GM12891 (cell line): ENCODE data around the gene SNRNP35.

Experiments
- DNase-seq: peaks from one replicate; pipeline ENCODE4 v3.0.0; 2011; ENCODE audit warnings: low spot score; ENCODE audit not compliant: insufficient read length
- FAIRE-seq: peaks from 2 replicates; lab custom pipeline; 2011; peaks lifted over from hg19 to GRCh38; lab: Jason Lieb, UNC
- PAX5 ChIP-seq: IDR thresholded peaks from 2 replicates; pipeline ENCODE4 v1.6.1; 2011; ENCODE audit warnings: low read length, moderate library complexity, mild to moderate bottlenecking; ENCODE audit not compliant: insufficient read depth, severe bottlenecking
- POLR2A ChIP-seq: IDR thresholded peaks from 2 replicates; pipeline ENCODE4 v1.6.1; 2011; ENCODE audit warnings: low read depth, low read length, control low read depth
- POLR2AphosphoS5 ChIP-seq: IDR thresholded peaks from 2 replicates; pipeline ENCODE4 v1.6.1; 2011; ENCODE audit warnings: low read depth, low read length, control low read depth
- POU2F2 ChIP-seq: IDR thresholded peaks from 2 replicates; pipeline ENCODE4 v1.6.1; 2011; ENCODE audit warnings: low read depth, mild to moderate bottlenecking, control low read depth, low read length, moderate library complexity
- SPI1 ChIP-seq: IDR thresholded peaks from 2 replicates; pipeline ENCODE4 v1.6.1; 2011; ENCODE audit warnings: low read depth, low read length, control low read depth
- TAF1 ChIP-seq: IDR thresholded peaks from 2 replicates; pipeline ENCODE4 v1.6.1; 2011; ENCODE audit warnings: low read depth, low read length, control low read depth

Gene SNRNP35

GRCh38 chr12:123435636-123436016 lies 22.3 kb upstream of the SNRNP35 start:
- FAIRE-seq, result no peak
- no peak for TF ChIP-seq SPI1
- no peak for DNase-seq

- FAIRE-seq (peak; percentile 91), DNase-seq (peak; percentile 80)
- TF ChIP-seq SPI1 (peak; percentile 82), POU2F2 (no peak), POLR2A (peak; percentile 55), POLR2AphosphoS5 (0 out of 2 replicates have a peak, but pooled peaks have one; percentile 51), PAX5 (no peak)
These were observed 21.6 kb upstream of the SNRNP35 start, which contains the start of gene RILPL2 for GRCh38 chr12:123436017-123436964. Gene RILPL2, minus strand, starts transcription at chr12:123436684. Its CDS starts 264 bp downstream, at chr12:123436420.

- FAIRE-seq, result peak; percentile 85
- no peak for TF ChIP-seq SPI1
- TF ChIP-seq PAX5, result no peak
These were observed 16.3 kb upstream of the SNRNP35 start for GRCh38 chr12:123441523-123442164.

GRCh38 chr12:123442774-123443173 lies 15.2 kb upstream of the SNRNP35 start:
- DNase-seq, result no peak
- TF ChIP-seq TAF1, result no peak
- no peak for TF ChIP-seq PAX5
- TF ChIP-seq SPI1, result peak; percentile 85
- TF ChIP-seq POU2F2, result no peak
- no peak for TF ChIP-seq POLR2AphosphoS5
- TF ChIP-seq POLR2A, result no peak
- peak; percentile 20 for FAIRE-seq

More at GRCh38 chr12:123441523-123442164, 16.3 kb upstream of the SNRNP35 start:
- no peak for DNase-seq

GRCh38 chr12:123444092-123445026 lies 13.6 kb upstream of the SNRNP35 start:
- TF ChIP-seq POLR2A (no peak), POU2F2 (no peak), TAF1 (no peak), SPI1 (no peak), PAX5 (no peak), POLR2AphosphoS5 (no peak)
- no peak for DNase-seq
- no peak for FAIRE-seq

- no peak for TF ChIP-seq SPI1
- peak; percentile 86; the same call in 1 of the 2 replicates for TF ChIP-seq POU2F2
- FAIRE-seq, result no peak
- no peak for DNase-seq
These were observed 12.3 kb upstream of the SNRNP35 start for GRCh38 chr12:123445388-123446332.

- TF ChIP-seq SPI1, result no peak
- TF ChIP-seq POLR2A, result no peak
- no peak for TF ChIP-seq POLR2AphosphoS5
- no peak for TF ChIP-seq POU2F2
- TF ChIP-seq TAF1, result no peak
- TF ChIP-seq PAX5, result no peak
- FAIRE-seq (no peak), DNase-seq (no peak)
These were observed 11.6 kb upstream of the SNRNP35 start for GRCh38 chr12:123446333-123446713.

GRCh38 chr12:123449249-123449733 lies 8.6 kb upstream of the SNRNP35 start:
- DNase-seq, result no peak
- no peak for FAIRE-seq
- TF ChIP-seq POLR2A, result no peak

GRCh38 chr12:123449856-123450255 lies 8.1 kb upstream of the SNRNP35 start:
- DNase-seq, result no peak
- FAIRE-seq, result no peak
- no peak for TF ChIP-seq TAF1
- TF ChIP-seq PAX5, result no peak
- TF ChIP-seq POLR2AphosphoS5, result no peak
- TF ChIP-seq POU2F2, result no peak
- no peak for TF ChIP-seq SPI1
- TF ChIP-seq POLR2A, result no peak
